Spleen (tissue), 11 donors: ENCODE results near the gene WDR59. TPM values are rescaled to one million over a fixed set of nuclear protein-coding genes. Genes with fewer than 3 reads are reported as not detected.

ENCODE experiments used
- DNase-seq: peaks from one replicate; pipeline ENCODE4 v3.0.0-alpha.2; 2020
- H3K27ac ChIP-seq, 8 donors: fragments of 200-600 bp; sonication (generic) in 7 of 8; 1 replicate in 4 of 8; 2 replicates in 4 of 8; pipeline versions ENCODE4 v1.5.0 to v1.8.0; 2016 to 2021; ENCODE audit warnings: inconsistent platforms in 4 of 8, mild to moderate bottlenecking in 4 of 8, moderate library complexity in 1 of 8
- H3K27me3 ChIP-seq, 7 donors: fragments of 200-600 bp; sonication (generic) in 6 of 7; replicated peaks in 1 of 7; 1 replicate in 4 of 7; 2 replicates in 3 of 7; pipeline versions ENCODE4 v1.5.0 to v1.8.0; 2016 to 2021; ENCODE audit warnings: inconsistent platforms in 3 of 7, mild to moderate bottlenecking in 1 of 7
- H3K36me3 ChIP-seq, 6 donors: fragments of 200-600 bp; sonication (generic) in 5 of 6; 1 replicate in 4 of 6; 2 replicates in 2 of 6; pipeline versions ENCODE4 v1.5.0 to v1.8.0; 2016 to 2021; ENCODE audit warnings: inconsistent platforms in 2 of 6
- H3K4me1 ChIP-seq, 6 donors: fragments of 200-600 bp; sonication (generic) in 5 of 6; 1 replicate in 3 of 6; 2 replicates in 3 of 6; pipeline versions ENCODE4 v1.5.0 to v1.8.0; 2016 to 2021; ENCODE audit warnings: inconsistent platforms in 3 of 6
- H3K4me3 ChIP-seq, 8 donors: fragments of 200-600 bp; sonication (generic) in 7 of 8; 1 replicate in 4 of 8; 2 replicates in 4 of 8; pipeline versions ENCODE4 v1.5.0 to v1.8.0; 2016 to 2021; ENCODE audit warnings: inconsistent platforms in 4 of 8, mild to moderate bottlenecking in 4 of 8, moderate library complexity in 2 of 8
- H3K9me3 ChIP-seq, 8 donors: fragments of 200-600 bp; sonication (generic) in 7 of 8; 1 replicate in 4 of 8; 2 replicates in 4 of 8; pipeline versions ENCODE4 v1.5.0 to v1.8.0; 2016 to 2021; ENCODE audit warnings: inconsistent platforms in 4 of 8
- POLR2A ChIP-seq, 3 donors: fragments of 450-650 bp; IDR thresholded peaks; one replicate each; pipeline ENCODE4 v1.5.1; 2017; ENCODE audit warnings: antibody characterized with exemption in 3 of 3, mild to moderate bottlenecking in 1 of 3
- POLR2AphosphoS5 ChIP-seq, 3 donors: sonication (generic); formaldehyde crosslinking; IDR thresholded peaks; one replicate each; pipeline ENCODE4 v1.5.1; 2017; ENCODE audit warnings: antibody characterized with exemption in 3 of 3
- WGBS, 5 donors: extraction: QIAGEN DNeasy Blood & Tissue Kit in 3 of 5; methylation state at CpG; one replicate each; pipeline versions ENCODE4 v1.1.5 to v1.1.7; 2013 to 2018; 5-methylcytosine and 5-hydroxymethylcytosine counted together
- intact Hi-C: fragments of 100-400 bp; cut with DNase I; formaldehyde crosslinking; loops from one replicate; pipeline ENCODE4 v1.15.0; 2023; ENCODE audit warnings: low total_unique reads
- polyA plus RNA-seq, 3 donors: library from polyadenylated mRNA; stranded (reverse); fragments of 200-250 nt; gene quantifications; one replicate each; pipeline ENCODE4 v1.2.1, GENCODE V29; 2013
- total RNA-seq, 7 donors: library from RNA; depleted of rRNA in 3 of 7; stranded (reverse); fragments of >200 nt in 3 of 7; fragmentation: NEBNext Ultra II Directional in 4 of 7; extraction: Animal tissue kit (Norgen Biotek cat#: 25700) in 4 of 7; gene quantifications; one replicate each; pipeline versions ENCODE4 v1.1.0 to v1.2.1, GENCODE V29; 2016 to 2021
- TF ChIP-seq, protein P1 (sequence below), 11 experiments: fragments of 200-600 bp in 7 of 11; fragments of 450-650 bp in 4 of 11; sonication (generic) in 4 of 11; IDR thresholded peaks in 8 of 11; conservative IDR thresholded peaks in 3 of 11; 1 replicate in 7 of 11; 2 replicates in 4 of 11; pipeline versions ENCODE4 v1.4.0 to v1.8.0; 2016 to 2021; ENCODE audit warnings: antibody characterized with exemption in 11 of 11, inconsistent platforms in 4 of 11, mild to moderate bottlenecking in 1 of 11
- donor health status: healthy with polysubstance abuse.
- donor health status: DM: no; HTN: no; CAD: no; lungs with moderate emphysema.
- donor health status: DM: no; HTN: no; CAD: no.
- donor health status: Bipolar disorder and iron deficiency.
- donor health status: healthy.
- donor health status: DM: no; HTN: no; CAD: no.
- donor health status: DM: yes; HTN: yes; CAD: no.

Gene WDR59
- total and polyA plus RNA-seq, 10 donors: 18.1 to 76.7 (median 46.4) TPM

DNA sequence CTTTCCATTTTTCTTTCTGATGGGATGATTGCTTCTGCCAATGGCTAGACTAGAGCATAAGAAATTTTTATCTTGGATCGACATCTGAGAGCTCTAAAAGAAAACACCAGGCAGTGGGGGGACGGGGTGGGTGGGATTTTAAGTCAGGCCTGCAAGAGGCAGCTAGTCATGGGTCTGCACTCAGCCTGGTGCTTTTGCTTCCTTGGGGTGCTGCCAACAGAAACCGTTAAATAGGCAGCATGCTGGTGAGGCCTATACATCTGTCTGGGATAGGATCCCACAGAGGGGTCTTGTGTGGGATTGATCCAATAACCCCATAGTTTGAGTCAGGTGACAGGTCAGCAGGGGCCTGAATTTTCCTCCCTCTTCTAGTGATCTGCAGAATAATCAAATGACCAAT is 40.8 kb upstream of the WDR59 start:
- peak overlapping the region in 3 of 8 donors; percentile 39 to 46 (median 43) for H3K27ac ChIP-seq
- no peaks in the 10 kb centered on the region for H3K27me3 ChIP-seq
- 31 to 52% (median 40%) methylated on average over 3 of the region's 3 CpGs for WGBS, 5 donors
- H3K4me1 ChIP-seq: peaks cover 0 to 29% (median 8%) of the 10 kb centered on the region in 6 donors
- no peak overlapping the region for H3K4me3 ChIP-seq
- H3K9me3 ChIP-seq: peaks cover 0 to 19% (median 13%) of the 10 kb centered on the region in 8 donors
- no peaks in the 10 kb centered on the region for H3K36me3 ChIP-seq
- DNase-seq: no peak
- intact Hi-C loops: no loop called here
- TF ChIP-seq POLR2A (IDR thresholded peaks at IDR 0.05): no peak
- no peak for TF ChIP-seq POLR2AphosphoS5 (IDR thresholded peaks at IDR 0.05)
- TF ChIP-seq, protein P1, sequence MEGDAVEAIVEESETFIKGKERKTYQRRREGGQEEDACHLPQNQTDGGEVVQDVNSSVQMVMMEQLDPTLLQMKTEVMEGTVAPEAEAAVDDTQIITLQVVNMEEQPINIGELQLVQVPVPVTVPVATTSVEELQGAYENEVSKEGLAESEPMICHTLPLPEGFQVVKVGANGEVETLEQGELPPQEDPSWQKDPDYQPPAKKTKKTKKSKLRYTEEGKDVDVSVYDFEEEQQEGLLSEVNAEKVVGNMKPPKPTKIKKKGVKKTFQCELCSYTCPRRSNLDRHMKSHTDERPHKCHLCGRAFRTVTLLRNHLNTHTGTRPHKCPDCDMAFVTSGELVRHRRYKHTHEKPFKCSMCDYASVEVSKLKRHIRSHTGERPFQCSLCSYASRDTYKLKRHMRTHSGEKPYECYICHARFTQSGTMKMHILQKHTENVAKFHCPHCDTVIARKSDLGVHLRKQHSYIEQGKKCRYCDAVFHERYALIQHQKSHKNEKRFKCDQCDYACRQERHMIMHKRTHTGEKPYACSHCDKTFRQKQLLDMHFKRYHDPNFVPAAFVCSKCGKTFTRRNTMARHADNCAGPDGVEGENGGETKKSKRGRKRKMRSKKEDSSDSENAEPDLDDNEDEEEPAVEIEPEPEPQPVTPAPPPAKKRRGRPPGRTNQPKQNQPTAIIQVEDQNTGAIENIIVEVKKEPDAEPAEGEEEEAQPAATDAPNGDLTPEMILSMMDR (IDR thresholded peaks at IDR 0.05 in 8 of 11, conservative IDR thresholded peaks at IDR 0.05 in 3 of 11): no peak

DNA sequence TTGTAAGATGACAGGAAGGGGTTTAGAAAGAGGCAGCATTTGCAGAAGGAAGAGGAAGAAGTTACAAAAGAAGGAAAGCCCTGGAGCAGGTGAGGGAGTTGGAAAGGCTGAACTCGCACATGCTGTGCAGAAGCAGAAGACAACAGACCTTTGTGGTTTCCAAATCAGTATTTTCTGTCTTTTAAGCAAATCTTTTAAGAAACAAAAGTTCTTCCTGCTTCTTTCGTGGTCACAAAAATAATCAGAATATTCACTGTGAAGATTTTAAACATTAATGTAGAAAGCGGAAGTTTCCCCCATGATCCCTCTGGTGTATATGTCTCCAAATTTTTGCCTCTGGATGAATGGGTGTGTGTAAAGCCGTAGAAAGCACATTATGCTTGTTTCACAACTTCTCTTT is 39.7 kb upstream of the WDR59 start:
- peaks cover 0 to 29% (median 8%) of the 10 kb centered on the region in 6 donors for H3K4me1 ChIP-seq

DNA sequence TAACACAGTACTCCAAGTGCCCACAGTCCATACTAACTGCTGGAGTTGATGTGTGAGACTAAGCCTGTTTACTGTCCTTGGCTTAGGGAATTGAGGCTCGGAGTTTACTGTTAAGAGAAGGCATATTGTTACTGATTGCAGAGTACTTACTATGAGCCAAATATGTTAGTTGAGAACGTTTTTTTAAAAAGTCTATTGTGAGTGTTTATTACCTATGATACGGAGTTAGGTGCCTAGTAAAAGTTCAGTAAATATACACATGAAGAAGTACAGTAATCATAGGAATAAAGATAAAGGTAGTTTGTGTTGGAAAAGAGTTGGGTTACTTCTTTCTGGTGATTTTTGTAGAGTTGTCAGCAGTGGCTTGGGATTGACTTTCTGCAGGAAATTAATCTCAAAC is 39.3 kb upstream of the WDR59 start:
- DNase-seq: no peak
- Histone ChIP-seq H3K4me3 (no peak overlapping the region), H3K27ac (peak overlapping the region in 1 of 8 donors; percentile 23), H3K9me3 (peaks cover 0 to 23% (median 18%) of the 10 kb centered on the region in 8 donors), H3K36me3 (no peaks in the 10 kb centered on the region), H3K4me1 (peaks cover 0 to 29% (median 8%) of the 10 kb centered on the region in 6 donors), H3K27me3 (no peaks in the 10 kb centered on the region)
- intact Hi-C loops: no loop called here
- TF ChIP-seq, protein P1 (IDR thresholded peaks at IDR 0.05 in 8 of 11, conservative IDR thresholded peaks at IDR 0.05 in 3 of 11): no peak
- TF ChIP-seq POLR2A (IDR thresholded peaks at IDR 0.05) (no peak), POLR2AphosphoS5 (IDR thresholded peaks at IDR 0.05) (no peak)
- WGBS, 5 donors: 54 to 70% (median 55%) methylated on average over 3 of the region's 3 CpGs

More for the DNA sequence above, 39.7 kb upstream of the WDR59 start:
- no peak overlapping the region for H3K4me3 ChIP-seq
- peaks cover 0 to 23% (median 18%) of the 10 kb centered on the region in 8 donors for H3K9me3 ChIP-seq
- H3K27me3 ChIP-seq: no peaks in the 10 kb centered on the region
- no peak for DNase-seq
- 27 to 46% (median 31%) methylated on average over 4 of the region's 4 CpGs for WGBS, 5 donors
- no peaks in the 10 kb centered on the region for H3K36me3 ChIP-seq
- intact Hi-C loops: no loop called here
- TF ChIP-seq POLR2AphosphoS5 (IDR thresholded peaks at IDR 0.05) (no peak), POLR2A (IDR thresholded peaks at IDR 0.05) (no peak)
- TF ChIP-seq, protein P1 (IDR thresholded peaks at IDR 0.05 in 8 of 11, conservative IDR thresholded peaks at IDR 0.05 in 3 of 11): no peak
- H3K27ac ChIP-seq: peak overlapping the region in 1 of 8 donors; percentile 23

DNA sequence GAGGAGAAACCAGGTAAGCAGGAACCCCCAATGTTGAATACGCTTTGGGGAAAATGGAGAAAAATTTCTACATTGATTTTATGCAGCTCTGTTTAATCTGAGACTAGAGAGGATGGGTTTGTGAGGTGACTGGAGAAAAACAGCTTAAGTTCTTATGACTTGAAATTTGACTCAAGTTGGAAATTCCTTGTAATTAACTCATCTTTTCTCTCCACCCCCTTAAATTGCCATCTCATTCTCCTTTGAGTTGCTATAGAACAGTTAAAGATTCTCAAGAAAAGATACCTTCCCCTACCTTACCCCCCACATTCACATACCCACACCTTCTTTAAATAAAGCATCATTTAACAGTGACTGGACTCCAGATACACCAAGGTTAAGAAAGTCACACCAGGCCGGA is 38.1 kb upstream of the WDR59 start:
- peaks cover 0 to 36% (median 8%) of the 10 kb centered on the region in 6 donors for H3K4me1 ChIP-seq
- peaks cover 0 to 23% (median 18%) of the 10 kb centered on the region in 8 donors for H3K9me3 ChIP-seq
- TF ChIP-seq POLR2AphosphoS5 (IDR thresholded peaks at IDR 0.05): no peak
- no peak for TF ChIP-seq POLR2A (IDR thresholded peaks at IDR 0.05)
- TF ChIP-seq, protein P1 (IDR thresholded peaks at IDR 0.05 in 8 of 11, conservative IDR thresholded peaks at IDR 0.05 in 3 of 11): no peak
- intact Hi-C loops: no loop called here
- WGBS, 5 donors: 94 to 99% (median 95%) methylated on average over 2 of the region's 2 CpGs
- no peak overlapping the region for H3K4me3 ChIP-seq
- no peaks in the 10 kb centered on the region for H3K27me3 ChIP-seq
- DNase-seq: no peak
- no peak overlapping the region for H3K27ac ChIP-seq
- no peaks in the 10 kb centered on the region for H3K36me3 ChIP-seq
